ENCODE data around the gene WHRN. TPM values are rescaled to one million over a fixed set of nuclear protein-coding genes. Genes with fewer than 3 reads are reported as not detected.

Gene WHRN
- polyA plus RNA-seq, 1 donor from 2014 or later, result 2.5 TPM

DNA sequence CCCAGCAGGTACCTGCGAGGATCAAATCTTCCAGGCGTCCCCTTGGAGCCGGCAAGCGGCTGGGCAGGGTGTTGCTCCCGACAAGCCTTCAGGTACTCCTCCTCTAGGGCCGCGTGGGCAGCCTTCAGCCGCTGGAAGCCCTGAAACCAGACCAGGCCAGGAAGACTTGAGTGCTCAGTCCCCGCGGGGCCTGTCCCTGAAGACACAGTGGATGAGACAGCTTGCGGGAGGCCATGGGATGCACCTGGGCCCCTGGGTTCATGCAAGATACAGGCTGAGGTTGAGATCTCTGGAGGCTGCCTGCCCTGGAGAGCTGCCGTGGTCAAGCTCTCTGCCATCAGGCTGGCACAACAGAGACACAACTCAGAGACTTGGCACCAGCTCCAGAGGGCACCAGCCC, 142.9 kb downstream of the WHRN start:
- Histone ChIP-seq H4K20me1 (ENCODE audit: insufficient read depth) (no peaks in the 10 kb centered on the region), H3K27ac (ENCODE audit: low read length) (no peak overlapping the region), H3K9ac (ENCODE audit: low read length) (no peak overlapping the region), H3K9me3 (ENCODE audit: low read length) (no peaks in the 10 kb centered on the region), H2AFZ (ENCODE audit: low read depth, low read length) (no peak overlapping the region), H3K27me3 (ENCODE audit: insufficient read depth, low read depth, low read length) (no peaks in the 10 kb centered on the region), H3F3A (ENCODE audit: insufficient read depth, low read length, poor library complexity, severe bottlenecking) (no peaks in the 10 kb centered on the region), H3K79me2 (replicated peaks; ENCODE audit: insufficient read depth, low read length) (no peaks in the 10 kb centered on the region), H3K9me2 (ENCODE audit: insufficient read depth, low read length) (no peaks in the 10 kb centered on the region), H3K4me2 (ENCODE audit: low read length) (no peak overlapping the region), H3K36me3 (ENCODE audit: insufficient read depth, low read length) (no peaks in the 10 kb centered on the region), H3K4me3 (ENCODE audit: low read length) (no peak overlapping the region)
- TF ChIP-seq EP300 (conservative IDR thresholded peaks at IDR 0.05; ENCODE audit: poor library complexity, severe bottlenecking), result no peak
- no peak for TF ChIP-seq MXI1 (conservative IDR thresholded peaks at IDR 0.05; ENCODE audit: poor library complexity, severe bottlenecking)
- no peak for TF ChIP-seq RAD21 (conservative IDR thresholded peaks at IDR 0.05)
- TF ChIP-seq, protein P1, sequence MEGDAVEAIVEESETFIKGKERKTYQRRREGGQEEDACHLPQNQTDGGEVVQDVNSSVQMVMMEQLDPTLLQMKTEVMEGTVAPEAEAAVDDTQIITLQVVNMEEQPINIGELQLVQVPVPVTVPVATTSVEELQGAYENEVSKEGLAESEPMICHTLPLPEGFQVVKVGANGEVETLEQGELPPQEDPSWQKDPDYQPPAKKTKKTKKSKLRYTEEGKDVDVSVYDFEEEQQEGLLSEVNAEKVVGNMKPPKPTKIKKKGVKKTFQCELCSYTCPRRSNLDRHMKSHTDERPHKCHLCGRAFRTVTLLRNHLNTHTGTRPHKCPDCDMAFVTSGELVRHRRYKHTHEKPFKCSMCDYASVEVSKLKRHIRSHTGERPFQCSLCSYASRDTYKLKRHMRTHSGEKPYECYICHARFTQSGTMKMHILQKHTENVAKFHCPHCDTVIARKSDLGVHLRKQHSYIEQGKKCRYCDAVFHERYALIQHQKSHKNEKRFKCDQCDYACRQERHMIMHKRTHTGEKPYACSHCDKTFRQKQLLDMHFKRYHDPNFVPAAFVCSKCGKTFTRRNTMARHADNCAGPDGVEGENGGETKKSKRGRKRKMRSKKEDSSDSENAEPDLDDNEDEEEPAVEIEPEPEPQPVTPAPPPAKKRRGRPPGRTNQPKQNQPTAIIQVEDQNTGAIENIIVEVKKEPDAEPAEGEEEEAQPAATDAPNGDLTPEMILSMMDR (IDR thresholded peaks at IDR 0.05; ENCODE audit: poor library complexity, severe bottlenecking), result no peak
- TF ChIP-seq POLR2AphosphoS5 (IDR thresholded peaks at IDR 0.05), result no peak
- TF ChIP-seq EZH2 (IDR thresholded peaks at IDR 0.05; ENCODE audit: borderline replicate concordance, insufficient read depth, low read length, poor library complexity, severe bottlenecking), result no peak
- TF ChIP-seq TAF1 (IDR thresholded peaks at IDR 0.05; ENCODE audit: low read depth), result no peak
- TF ChIP-seq, protein P2, sequence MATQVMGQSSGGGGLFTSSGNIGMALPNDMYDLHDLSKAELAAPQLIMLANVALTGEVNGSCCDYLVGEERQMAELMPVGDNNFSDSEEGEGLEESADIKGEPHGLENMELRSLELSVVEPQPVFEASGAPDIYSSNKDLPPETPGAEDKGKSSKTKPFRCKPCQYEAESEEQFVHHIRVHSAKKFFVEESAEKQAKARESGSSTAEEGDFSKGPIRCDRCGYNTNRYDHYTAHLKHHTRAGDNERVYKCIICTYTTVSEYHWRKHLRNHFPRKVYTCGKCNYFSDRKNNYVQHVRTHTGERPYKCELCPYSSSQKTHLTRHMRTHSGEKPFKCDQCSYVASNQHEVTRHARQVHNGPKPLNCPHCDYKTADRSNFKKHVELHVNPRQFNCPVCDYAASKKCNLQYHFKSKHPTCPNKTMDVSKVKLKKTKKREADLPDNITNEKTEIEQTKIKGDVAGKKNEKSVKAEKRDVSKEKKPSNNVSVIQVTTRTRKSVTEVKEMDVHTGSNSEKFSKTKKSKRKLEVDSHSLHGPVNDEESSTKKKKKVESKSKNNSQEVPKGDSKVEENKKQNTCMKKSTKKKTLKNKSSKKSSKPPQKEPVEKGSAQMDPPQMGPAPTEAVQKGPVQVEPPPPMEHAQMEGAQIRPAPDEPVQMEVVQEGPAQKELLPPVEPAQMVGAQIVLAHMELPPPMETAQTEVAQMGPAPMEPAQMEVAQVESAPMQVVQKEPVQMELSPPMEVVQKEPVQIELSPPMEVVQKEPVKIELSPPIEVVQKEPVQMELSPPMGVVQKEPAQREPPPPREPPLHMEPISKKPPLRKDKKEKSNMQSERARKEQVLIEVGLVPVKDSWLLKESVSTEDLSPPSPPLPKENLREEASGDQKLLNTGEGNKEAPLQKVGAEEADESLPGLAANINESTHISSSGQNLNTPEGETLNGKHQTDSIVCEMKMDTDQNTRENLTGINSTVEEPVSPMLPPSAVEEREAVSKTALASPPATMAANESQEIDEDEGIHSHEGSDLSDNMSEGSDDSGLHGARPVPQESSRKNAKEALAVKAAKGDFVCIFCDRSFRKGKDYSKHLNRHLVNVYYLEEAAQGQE (IDR thresholded peaks at IDR 0.05; ENCODE audit: borderline replicate concordance), result no peak
- TF ChIP-seq SMC3 (conservative IDR thresholded peaks at IDR 0.05; ENCODE audit: poor library complexity), result no peak

DNA sequence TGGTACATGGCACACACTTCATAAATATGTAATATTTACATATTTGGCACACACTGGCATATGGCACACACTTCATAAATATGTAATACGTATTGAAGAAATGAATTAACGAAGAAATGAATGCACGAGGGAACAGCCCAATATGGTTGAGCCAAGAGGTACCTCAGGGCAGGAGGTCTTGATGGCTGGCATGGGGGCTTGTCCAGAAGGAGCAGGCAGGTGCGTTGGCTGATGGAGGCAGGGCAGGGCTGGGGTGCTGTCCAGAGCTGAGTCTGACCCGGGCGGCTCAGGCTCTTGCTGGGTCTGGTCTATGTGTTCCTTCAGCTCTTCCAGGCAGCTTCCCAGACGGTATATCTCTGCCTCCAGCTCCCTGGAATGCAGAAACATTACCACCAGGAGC, 143.7 kb downstream of the WHRN start:
- no peak overlapping the region for H3K9ac ChIP-seq (ENCODE audit: low read length)
- H4K20me1 ChIP-seq (ENCODE audit: insufficient read depth), result no peaks in the 10 kb centered on the region
- no peaks in the 10 kb centered on the region for H3F3A ChIP-seq (ENCODE audit: insufficient read depth, low read length, poor library complexity, severe bottlenecking)
- H3K79me2 ChIP-seq (replicated peaks; ENCODE audit: insufficient read depth, low read length), result no peaks in the 10 kb centered on the region
- H3K4me3 ChIP-seq (ENCODE audit: low read length), result no peak overlapping the region
- no peaks in the 10 kb centered on the region for H3K27me3 ChIP-seq (ENCODE audit: insufficient read depth, low read depth, low read length)
- no peaks in the 10 kb centered on the region for H3K9me2 ChIP-seq (ENCODE audit: insufficient read depth, low read length)
- TF ChIP-seq EP300 (conservative IDR thresholded peaks at IDR 0.05; ENCODE audit: poor library complexity, severe bottlenecking) (no peak), SMC3 (conservative IDR thresholded peaks at IDR 0.05; ENCODE audit: poor library complexity) (no peak)
- no peak overlapping the region for H2AFZ ChIP-seq (ENCODE audit: low read depth, low read length)
- no peaks in the 10 kb centered on the region for H3K36me3 ChIP-seq (ENCODE audit: insufficient read depth, low read length)
- H3K4me2 ChIP-seq (ENCODE audit: low read length), result no peak overlapping the region
- H3K9me3 ChIP-seq (ENCODE audit: low read length), result no peaks in the 10 kb centered on the region
- no peak overlapping the region for H3K27ac ChIP-seq (ENCODE audit: low read length)

DNA sequence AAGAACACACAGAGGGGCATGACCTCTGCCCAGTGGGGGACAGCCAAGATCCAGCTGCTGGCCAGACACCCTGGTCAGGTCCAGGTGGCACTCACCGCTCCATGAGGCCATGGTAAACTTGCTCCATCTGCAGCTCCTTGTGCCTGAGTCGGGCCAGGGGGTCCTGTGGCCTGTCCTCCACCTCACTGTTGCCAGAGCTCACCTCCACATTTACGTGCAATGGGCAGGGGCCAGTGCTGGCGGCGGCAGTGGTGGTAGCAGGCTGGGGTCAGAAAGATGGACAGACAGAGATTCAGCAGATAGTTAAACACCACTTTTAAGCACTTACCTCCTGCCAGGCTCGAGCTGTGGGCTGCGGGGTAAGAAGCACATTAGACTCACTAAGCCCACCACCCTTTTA, 145.5 kb downstream of the WHRN start:
- Histone ChIP-seq H3K4me2 (ENCODE audit: low read length) (no peak overlapping the region), H4K20me1 (ENCODE audit: insufficient read depth) (no peaks in the 10 kb centered on the region), H3K79me2 (replicated peaks; ENCODE audit: insufficient read depth, low read length) (no peaks in the 10 kb centered on the region), H3K27ac (ENCODE audit: low read length) (no peak overlapping the region), H3K9me3 (ENCODE audit: low read length) (no peaks in the 10 kb centered on the region), H3K9me2 (ENCODE audit: insufficient read depth, low read length) (no peaks in the 10 kb centered on the region), H2AFZ (ENCODE audit: low read depth, low read length) (no peak overlapping the region), H3K4me3 (ENCODE audit: low read length) (no peak overlapping the region), H3K36me3 (ENCODE audit: insufficient read depth, low read length) (no peaks in the 10 kb centered on the region), H3K9ac (ENCODE audit: low read length) (no peak overlapping the region), H3F3A (ENCODE audit: insufficient read depth, low read length, poor library complexity, severe bottlenecking) (no peaks in the 10 kb centered on the region), H3K27me3 (ENCODE audit: insufficient read depth, low read depth, low read length) (no peaks in the 10 kb centered on the region)
- TF ChIP-seq POLR2AphosphoS5 (IDR thresholded peaks at IDR 0.05), result no peak
- TF ChIP-seq, protein P2 (IDR thresholded peaks at IDR 0.05; ENCODE audit: borderline replicate concordance), result no peak
- no peak for TF ChIP-seq TAF1 (IDR thresholded peaks at IDR 0.05; ENCODE audit: low read depth)
- no peak for TF ChIP-seq RAD21 (conservative IDR thresholded peaks at IDR 0.05)
- no peak for TF ChIP-seq EP300 (conservative IDR thresholded peaks at IDR 0.05; ENCODE audit: poor library complexity, severe bottlenecking)
- TF ChIP-seq, protein P1 (IDR thresholded peaks at IDR 0.05; ENCODE audit: poor library complexity, severe bottlenecking), result no peak
- no peak for TF ChIP-seq SMC3 (conservative IDR thresholded peaks at IDR 0.05; ENCODE audit: poor library complexity)
- TF ChIP-seq EZH2 (IDR thresholded peaks at IDR 0.05; ENCODE audit: borderline replicate concordance, insufficient read depth, low read length, poor library complexity, severe bottlenecking), result no peak
- TF ChIP-seq MXI1 (conservative IDR thresholded peaks at IDR 0.05; ENCODE audit: poor library complexity, severe bottlenecking), result no peak

Measured in neural cell (in vitro differentiated cells).